ENCODE data around the gene TRMT2A. TPM values are rescaled to one million over a fixed set of nuclear protein-coding genes. Genes with fewer than 3 reads are reported as not detected.
"Not testable (repeated sequence)": the region's sequence is repeated elsewhere in the genome, so short reads cannot be mapped to it uniquely, and the experiment has no call there.

The TRMT2A gene
- total RNA-seq, 1 experiment from 2014 or later, result 78.5 TPM

DNA sequence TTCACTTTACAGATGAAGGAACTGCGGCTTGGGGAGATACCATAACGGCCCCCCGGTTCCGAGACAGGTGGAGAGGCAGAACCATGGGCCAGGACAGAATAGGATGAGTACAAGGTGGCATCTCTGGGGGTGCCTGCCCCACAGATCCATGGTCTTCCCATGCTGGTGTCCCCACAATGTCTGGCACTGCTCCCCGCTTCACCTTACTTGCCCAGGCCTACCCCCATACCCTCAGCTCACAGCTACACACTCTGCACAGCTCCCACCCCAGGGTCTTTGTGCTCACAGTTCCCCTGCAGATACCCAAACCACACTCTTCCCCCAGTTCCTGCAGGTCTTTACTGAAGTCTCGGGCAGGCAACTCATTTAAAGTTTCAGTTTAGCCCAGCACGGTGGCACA is 48.4 kb downstream of the TRMT2A start:
- no peak overlapping the region for H3K4me3 ChIP-seq (ENCODE audit: insufficient read depth, low read depth, low read length)
- H3K27me3 ChIP-seq (ENCODE audit: control insufficient read depth, insufficient read depth, low read length), result no peaks in the 10 kb centered on the region; the same call in 1 of the 2 replicates
- no peak for DNase-seq
- H3K36me3 ChIP-seq (replicated peaks; ENCODE audit: control insufficient read depth, insufficient read depth, low read length), result no peaks in the 10 kb centered on the region; the same call in 1 of the 2 replicates

DNA sequence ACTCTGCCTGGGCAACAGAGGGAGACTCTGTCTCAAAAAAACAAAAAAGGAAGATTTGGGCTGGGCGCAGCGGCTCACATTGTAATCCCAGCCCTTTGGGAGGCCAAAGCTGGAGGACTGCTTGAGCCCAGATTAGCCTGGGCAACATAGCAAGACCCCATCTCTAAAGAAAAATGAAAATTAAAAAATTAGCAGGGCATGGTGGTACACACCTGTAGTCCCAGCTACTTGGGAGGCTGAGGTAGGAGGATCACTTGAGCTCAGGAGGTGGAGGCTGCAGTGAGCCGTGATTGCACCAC is 49.7 kb downstream of the TRMT2A start:
- not testable (repeated sequence) for H3K4me3 ChIP-seq (ENCODE audit: insufficient read depth, low read depth, low read length); H3K27me3 ChIP-seq (ENCODE audit: control insufficient read depth, insufficient read depth, low read length); DNase-seq; H3K36me3 ChIP-seq (replicated peaks; ENCODE audit: control insufficient read depth, insufficient read depth, low read length)

DNA sequence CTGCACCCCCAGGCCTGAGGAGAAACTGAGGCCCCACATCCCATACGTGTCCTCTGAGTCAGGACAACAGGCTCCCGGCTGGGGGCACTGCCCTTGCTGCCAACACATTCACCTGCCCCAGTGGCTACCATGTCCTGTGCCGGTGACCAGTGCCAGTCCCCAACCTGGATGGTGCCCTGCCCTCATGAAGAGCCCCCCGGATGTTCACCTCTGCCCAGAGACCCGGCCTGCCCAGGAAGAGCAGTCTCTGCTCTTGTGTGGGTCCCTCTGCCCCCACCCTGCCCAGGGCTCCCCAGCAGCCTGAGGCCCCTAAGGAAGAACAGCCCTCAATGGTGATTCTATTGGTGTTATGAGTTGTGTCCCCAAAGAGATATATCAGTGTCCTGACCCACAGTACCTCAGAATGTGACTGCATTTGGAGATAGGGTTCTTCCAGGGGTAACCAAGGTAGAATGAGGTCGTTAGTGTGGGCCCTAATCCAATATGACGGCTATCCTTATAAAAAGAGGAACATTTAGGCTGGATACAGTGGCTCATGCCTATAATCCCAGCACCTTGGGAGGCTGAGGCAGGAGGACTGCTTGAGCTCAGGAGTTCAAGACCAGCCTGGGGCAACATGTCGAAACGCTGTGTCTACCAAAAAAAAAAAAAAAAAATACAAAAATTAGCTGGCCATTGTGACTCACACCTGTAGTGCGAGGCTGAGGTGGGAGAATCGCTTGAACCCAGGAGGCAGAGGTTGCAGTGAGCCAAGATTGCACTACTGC is 50.2 kb downstream of the TRMT2A start:
- no peaks in the 10 kb centered on the region; the same call in 1 of the 2 replicates for H3K36me3 ChIP-seq (replicated peaks; ENCODE audit: control insufficient read depth, insufficient read depth, low read length)
- H3K27me3 ChIP-seq (ENCODE audit: control insufficient read depth, insufficient read depth, low read length), result no peaks in the 10 kb centered on the region; the same call in 1 of the 2 replicates
- no peak overlapping the region for H3K4me3 ChIP-seq (ENCODE audit: insufficient read depth, low read depth, low read length)
- no peak for DNase-seq

DNA sequence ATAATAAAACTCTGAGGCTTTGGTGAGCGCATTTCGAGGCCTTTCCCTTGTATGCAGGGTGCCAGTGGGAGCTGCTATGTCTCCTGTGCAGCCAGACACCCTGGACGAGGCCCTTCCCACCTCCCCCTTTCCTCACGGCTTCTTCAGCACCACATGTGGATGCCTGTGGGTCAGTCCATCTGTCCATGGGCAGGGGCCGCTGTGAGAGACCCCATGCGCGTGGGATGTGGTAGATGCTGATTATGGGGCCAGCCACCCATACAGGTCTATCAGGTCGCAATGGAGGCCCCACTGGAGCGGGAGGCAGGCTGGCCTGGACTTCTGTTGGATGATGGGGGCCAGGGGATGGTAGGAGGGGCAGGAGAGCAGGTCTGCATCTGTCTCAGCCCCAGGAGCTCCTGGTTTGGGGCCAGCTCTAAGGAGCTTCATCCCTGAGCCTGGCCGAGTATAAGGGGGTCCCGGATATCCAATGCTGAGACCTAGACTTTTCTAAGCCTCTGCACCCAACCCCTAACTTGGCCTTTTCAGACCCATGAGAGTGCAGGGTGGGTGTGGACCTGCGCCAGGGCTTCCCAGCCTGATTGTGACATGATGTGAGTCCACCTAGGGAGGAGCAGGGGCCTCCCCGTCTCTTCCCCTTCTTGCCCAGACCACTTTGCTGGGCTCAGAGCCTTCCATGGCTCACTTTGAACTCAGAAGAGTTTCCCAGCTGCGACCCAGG is 51.0 kb downstream of the TRMT2A start:
- Histone ChIP-seq H3K36me3 (replicated peaks; ENCODE audit: control insufficient read depth, insufficient read depth, low read length) (no peaks in the 10 kb centered on the region; the same call in 1 of the 2 replicates), H3K4me3 (ENCODE audit: insufficient read depth, low read depth, low read length) (no peak overlapping the region), H3K27me3 (ENCODE audit: control insufficient read depth, insufficient read depth, low read length) (no peaks in the 10 kb centered on the region; the same call in 1 of the 2 replicates)
- DNase-seq, result no peak

DNA sequence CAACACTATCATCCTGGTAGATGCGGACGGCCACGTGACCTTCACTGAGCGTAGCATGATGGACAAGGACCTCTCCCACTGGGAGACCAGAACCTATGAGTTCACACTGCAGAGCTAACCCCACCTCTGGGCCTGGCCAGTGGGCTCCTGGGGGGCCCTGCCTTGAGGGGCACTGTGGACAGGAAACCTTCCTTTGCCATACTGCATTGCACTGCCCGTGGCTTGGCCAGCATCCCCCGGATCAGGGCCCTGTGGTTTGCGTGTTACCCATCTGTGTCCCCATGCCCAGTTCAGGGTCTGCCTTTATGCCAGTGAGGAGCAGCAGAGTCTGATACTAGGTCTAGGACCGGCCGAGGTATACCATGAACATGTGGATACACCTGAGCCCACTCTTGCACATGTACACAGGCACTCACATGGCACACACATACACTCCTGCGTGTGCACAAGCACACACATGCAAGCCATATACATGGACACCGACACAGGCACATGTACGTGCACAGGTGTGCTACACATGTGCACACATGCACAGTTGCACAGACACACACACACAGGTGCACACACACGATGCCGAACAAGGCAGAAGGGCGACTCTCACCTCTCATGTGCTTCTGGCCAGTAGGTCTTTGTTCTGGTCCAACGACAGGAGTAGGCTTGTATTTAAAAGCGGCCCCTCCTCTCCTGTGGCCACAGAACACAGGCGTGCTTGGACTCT is 52.3 kb downstream of the TRMT2A start:
- Histone ChIP-seq H3K27me3 (ENCODE audit: control insufficient read depth, insufficient read depth, low read length) (no peaks in the 10 kb centered on the region; the same call in 1 of the 2 replicates), H3K36me3 (replicated peaks; ENCODE audit: control insufficient read depth, insufficient read depth, low read length) (no peaks in the 10 kb centered on the region; the same call in 1 of the 2 replicates), H3K4me3 (ENCODE audit: insufficient read depth, low read depth, low read length) (no peak overlapping the region)
- DNase-seq, result no peak

DNA sequence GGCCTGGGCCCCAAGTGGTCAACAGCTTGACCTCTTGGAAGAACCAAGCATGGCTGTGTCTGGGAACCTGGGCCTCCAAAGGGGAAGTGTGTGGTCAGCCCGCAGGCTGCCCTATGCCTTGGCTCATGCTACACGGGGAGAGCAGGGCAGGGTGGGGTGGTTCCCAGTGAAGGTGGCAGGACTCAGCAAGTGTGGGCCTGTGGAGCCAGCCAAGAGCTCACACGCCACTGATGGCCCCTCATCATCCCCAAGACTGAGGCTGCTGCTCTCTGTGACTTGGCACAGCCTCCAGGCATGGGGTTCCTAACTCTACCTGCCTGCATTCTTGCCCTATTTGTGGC is 52.9 kb downstream of the TRMT2A start:
- no peak for DNase-seq
- no peaks in the 10 kb centered on the region for H3K27me3 ChIP-seq (ENCODE audit: control insufficient read depth, insufficient read depth, low read length)
- no peaks in the 10 kb centered on the region; the same call in 1 of the 2 replicates for H3K36me3 ChIP-seq (replicated peaks; ENCODE audit: control insufficient read depth, insufficient read depth, low read length)
- no peak overlapping the region for H3K4me3 ChIP-seq (ENCODE audit: insufficient read depth, low read depth, low read length)

DNA sequence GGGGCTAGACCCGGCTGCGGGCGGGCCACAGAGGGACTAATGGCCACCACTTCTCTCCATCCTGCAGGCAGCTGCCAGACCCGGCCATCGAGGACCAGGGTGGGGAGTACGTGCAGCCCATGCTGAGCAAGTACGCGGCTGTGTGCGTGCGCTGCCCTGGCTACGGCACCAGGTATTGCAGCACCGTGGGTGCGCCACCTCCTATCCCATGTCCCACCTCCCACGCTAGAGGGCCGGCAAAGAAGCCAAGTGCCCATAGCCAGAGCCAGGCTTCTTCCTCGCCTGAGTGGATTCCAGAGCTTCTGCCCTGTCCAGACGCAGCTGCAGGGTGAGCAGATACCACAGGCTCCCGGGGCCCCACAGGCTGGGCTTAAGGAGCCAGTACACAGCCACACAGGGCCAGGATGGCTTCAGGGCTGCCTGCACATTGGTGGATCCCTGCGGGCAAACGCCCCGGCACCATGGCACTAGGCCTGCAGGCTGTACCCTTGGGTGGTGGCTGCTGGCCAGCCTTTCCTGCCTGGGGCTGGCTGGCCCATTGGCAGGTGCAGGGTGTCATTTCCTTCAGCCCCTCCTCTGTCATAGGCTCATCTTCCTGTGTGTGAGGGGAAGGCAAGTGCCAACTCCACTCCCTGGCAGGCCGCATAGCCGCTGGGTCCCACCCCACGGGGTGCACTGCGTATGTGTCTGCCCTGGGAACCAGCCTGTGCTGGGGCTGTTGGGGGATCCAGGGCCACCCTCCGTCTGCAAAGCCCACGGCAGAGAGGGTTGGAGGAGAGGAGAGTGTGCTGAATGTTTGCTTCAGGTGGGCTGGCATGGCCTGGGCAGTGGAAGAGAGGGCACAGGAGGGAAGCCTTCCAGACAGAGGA is 53.5 kb downstream of the TRMT2A start:
- peak; percentile 73 for DNase-seq
- no peaks in the 10 kb centered on the region for H3K27me3 ChIP-seq (ENCODE audit: control insufficient read depth, insufficient read depth, low read length)

GRCh38 chr22:20062766-20063083 is 54.3 kb downstream of the TRMT2A start:
- DNase-seq, result no peak
- H3K36me3 ChIP-seq (replicated peaks; ENCODE audit: control insufficient read depth, insufficient read depth, low read length), result no peaks in the 10 kb centered on the region; the same call in 1 of the 2 replicates
- H3K27me3 ChIP-seq (ENCODE audit: control insufficient read depth, insufficient read depth, low read length), result no peaks in the 10 kb centered on the region
- no peak overlapping the region for H3K4me3 ChIP-seq (ENCODE audit: insufficient read depth, low read depth, low read length)

More for the DNA sequence above, 53.5 kb downstream of the TRMT2A start:
- no peaks in the 10 kb centered on the region; the same call in 1 of the 2 replicates for H3K36me3 ChIP-seq (replicated peaks; ENCODE audit: control insufficient read depth, insufficient read depth, low read length)
- no peak overlapping the region for H3K4me3 ChIP-seq (ENCODE audit: insufficient read depth, low read depth, low read length)

DNA sequence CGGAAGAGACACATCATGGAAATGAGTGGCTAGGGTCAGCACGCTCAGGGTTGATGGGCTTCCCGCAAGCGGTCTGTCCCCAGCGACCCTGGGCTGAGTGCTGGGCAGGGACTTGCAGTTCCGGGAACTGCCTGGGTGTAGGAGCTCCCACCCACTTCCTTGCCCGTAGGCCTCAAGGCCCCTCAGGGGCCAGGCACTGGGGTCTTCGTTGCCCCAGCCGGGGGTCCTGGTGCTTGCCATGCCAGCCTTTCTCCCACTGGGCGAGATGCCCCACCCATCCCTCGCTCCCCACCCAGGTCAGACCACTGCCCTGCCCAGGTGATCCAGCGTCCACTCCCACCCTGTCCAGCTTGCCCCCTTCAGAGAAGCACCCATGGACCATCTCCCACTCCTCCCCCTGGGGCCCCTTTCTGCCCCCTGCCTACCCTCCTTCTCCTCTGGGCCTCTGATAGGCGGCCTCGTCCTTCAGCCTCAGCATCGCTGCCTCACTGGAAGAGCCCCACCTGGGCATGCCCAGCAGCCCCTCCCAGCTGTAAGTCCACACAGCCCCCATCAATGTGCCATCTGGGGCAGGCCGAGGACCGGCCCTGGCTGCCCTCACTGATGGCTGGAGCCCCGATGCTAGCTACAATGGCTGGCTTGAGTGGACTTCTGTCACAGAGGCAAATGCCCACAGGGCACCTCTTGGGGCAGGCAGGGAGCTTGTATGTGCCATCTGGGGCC is 54.8 kb downstream of the TRMT2A start:
- Histone ChIP-seq H3K27me3 (ENCODE audit: control insufficient read depth, insufficient read depth, low read length) (no peaks in the 10 kb centered on the region), H3K4me3 (ENCODE audit: insufficient read depth, low read depth, low read length) (no peak overlapping the region), H3K36me3 (replicated peaks; ENCODE audit: control insufficient read depth, insufficient read depth, low read length) (no peaks in the 10 kb centered on the region; the same call in 1 of the 2 replicates)
- DNase-seq, result no peak

Other genes starting within 250 kb of the TRMT2A start
- gene COMT, start 175.5 kb downstream of the TRMT2A start, total RNA-seq (2014; rRNA removed; shearing (Covaris generic)), result 1.4 and 1.7 TPM in 2 replicates
- gene TXNRD2, start 175.4 kb downstream of the TRMT2A start, total RNA-seq (2014; rRNA removed; shearing (Covaris generic)), result 3.3 and 5.0 TPM in 2 replicates
- 35.8 and 40.8 TPM in 2 replicates for gene ARVCF, start 100.4 kb downstream of the TRMT2A start, total RNA-seq (2014; rRNA removed; shearing (Covaris generic))
- 11.3 and 15.7 TPM in 2 replicates for gene TANGO2, start 96.1 kb downstream of the TRMT2A start, total RNA-seq (2014; rRNA removed; shearing (Covaris generic))
- 23.0 and 37.3 TPM in 2 replicates for gene DGCR8, start 37.0 kb downstream of the TRMT2A start, total RNA-seq (2014; rRNA removed; shearing (Covaris generic))
- 564 and 664 TPM in 2 replicates for gene RANBP1, start 1.1 kb downstream of the TRMT2A start, total RNA-seq (2014; rRNA removed; shearing (Covaris generic))
- gene ZDHHC8, start 14.6 kb upstream of the TRMT2A start, total RNA-seq (2014; rRNA removed; shearing (Covaris generic)), result 15.6 and 16.6 TPM in 2 replicates
- not detected in 2 replicates for gene CCDC188, start 33.8 kb upstream of the TRMT2A start, total RNA-seq (2014; rRNA removed; shearing (Covaris generic))
- 28.3 and 30.4 TPM in 2 replicates for gene RTN4R, start 151.1 kb upstream of the TRMT2A start, total RNA-seq (2014; rRNA removed; shearing (Covaris generic))
- 78.3 and 115 TPM in 2 replicates for gene DGCR6L, start 202.8 kb upstream of the TRMT2A start, total RNA-seq (2014; rRNA removed; shearing (Covaris generic))

Data from H7 (cell line).